ENCODE data around the gene NUP42. TPM values are rescaled to one million over a fixed set of nuclear protein-coding genes. Genes with fewer than 3 reads are reported as not detected.

NUP42 gene
- total and polyA plus RNA-seq, 2 of the 13 experiments (the other 11 are each of a cell fraction or from before 2014, with no cell fraction given), result 32.0 to 51.5 TPM

DNA sequence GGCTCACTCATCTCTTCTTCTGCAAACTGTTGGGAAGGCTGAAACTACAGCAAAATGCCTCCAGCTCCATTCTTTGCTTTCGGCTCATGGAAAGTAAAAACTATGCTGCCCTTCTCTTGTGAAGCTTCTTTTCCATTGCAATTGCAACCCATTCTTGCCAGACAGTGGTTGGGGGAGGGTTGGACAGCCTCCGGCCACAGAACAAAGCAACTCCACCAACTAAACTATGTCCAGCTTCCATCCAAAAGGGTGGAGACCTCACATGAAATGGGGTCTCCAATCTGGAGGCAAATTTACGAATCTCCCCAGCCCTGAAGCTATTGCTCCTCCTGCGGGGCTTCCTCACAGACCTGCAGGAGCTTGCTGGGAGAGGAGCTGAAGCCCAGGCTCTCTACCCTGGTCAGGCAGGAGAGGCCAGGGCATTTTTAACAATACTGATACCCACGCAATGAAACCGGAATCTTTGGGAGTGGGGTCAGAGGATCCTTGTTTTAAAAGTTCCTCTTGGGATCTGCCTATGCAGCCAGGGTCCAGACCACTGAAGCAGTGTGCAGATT lies 65.3 kb downstream of the NUP42 start:
- Histone ChIP-seq H3K36me3 (replicated peaks in 1 of 2; ENCODE audit: control insufficient read depth in 1 of 2, insufficient read depth in 2 of 2, low read length in 2 of 2) (no peaks in the 10 kb centered on the region), H3K4me1 (ENCODE audit: insufficient read depth, low read length) (peaks cover 19% of the 10 kb centered on the region), H3K9me3 (ENCODE audit: low read length) (no peaks in the 10 kb centered on the region), H3K9ac (ENCODE audit: insufficient read depth, low read depth, low read length) (no peak overlapping the region), H3K79me2 (ENCODE audit: insufficient read depth, low read length) (no peaks in the 10 kb centered on the region), H3K4me3 (replicated peaks in 1 of 3; ENCODE audit: insufficient read depth in 1 of 3, low read depth in 2 of 3, low read length in 3 of 3) (peak overlapping the region in 2 of 3 experiments; percentile 23 to 62; a peak in 1 of 6 replicates), H4K20me1 (ENCODE audit: insufficient read depth, low read length) (no peaks in the 10 kb centered on the region), H3K4me2 (ENCODE audit: low read depth, low read length) (peak overlapping the region; percentile 66), H2AFZ (ENCODE audit: low read length) (no peak overlapping the region), H3K27me3 (ENCODE audit: control insufficient read depth in 1 of 2, insufficient read depth in 2 of 2, low read length in 2 of 2) (peaks cover 9 to 64% of the 10 kb centered on the region in 2 experiments), H3K27ac (ENCODE audit: extremely low read length, insufficient read depth, low read length) (no peak overlapping the region)
- intact Hi-C loops (cut with micrococcal nuclease; ENCODE audit: unreplicated experiment), result no loop called here
- FAIRE-seq (no peak), ATAC-seq (peak; percentile 67), DNase-seq (ENCODE audit: low spot score) (no peak)
- no TSS peak for BruUV-seq (replicated peaks)
- TF ChIP-seq, protein P1, sequence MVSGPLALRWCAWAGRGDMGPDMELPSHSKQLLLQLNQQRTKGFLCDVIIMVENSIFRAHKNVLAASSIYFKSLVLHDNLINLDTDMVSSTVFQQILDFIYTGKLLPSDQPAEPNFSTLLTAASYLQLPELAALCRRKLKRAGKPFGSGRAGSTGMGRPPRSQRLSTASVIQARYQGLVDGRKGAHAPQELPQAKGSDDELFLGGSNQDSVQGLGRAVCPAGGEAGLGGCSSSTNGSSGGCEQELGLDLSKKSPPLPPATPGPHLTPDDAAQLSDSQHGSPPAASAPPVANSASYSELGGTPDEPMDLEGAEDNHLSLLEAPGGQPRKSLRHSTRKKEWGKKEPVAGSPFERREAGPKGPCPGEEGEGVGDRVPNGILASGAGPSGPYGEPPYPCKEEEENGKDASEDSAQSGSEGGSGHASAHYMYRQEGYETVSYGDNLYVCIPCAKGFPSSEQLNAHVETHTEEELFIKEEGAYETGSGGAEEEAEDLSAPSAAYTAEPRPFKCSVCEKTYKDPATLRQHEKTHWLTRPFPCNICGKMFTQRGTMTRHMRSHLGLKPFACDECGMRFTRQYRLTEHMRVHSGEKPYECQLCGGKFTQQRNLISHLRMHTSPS (CRISPR knock-in tag; IDR thresholded peaks at IDR 0.05; ENCODE audit: low read depth), result no peak
- TF ChIP-seq ZMYM4 (CRISPR knock-in tag; IDR thresholded peaks at IDR 0.05) (no peak), FOXP1 (IDR thresholded peaks at IDR 0.05) (no peak), FOXP1 (CRISPR knock-in tag; IDR thresholded peaks at IDR 0.05) (no peak), MXI1 (IDR thresholded peaks at IDR 0.05; ENCODE audit: borderline replicate concordance, low read depth, low read length) (no peak)
- POLR2A ChIA-PET, result no interaction called here
- CTCF ChIA-PET (ENCODE audit: low intra/inter-chr PET ratio, low total read pairs), result no interaction called here
- 38% methylated on average over 5 of the region's 6 CpGs for WGBS (ENCODE audit: low lambda C conversion rate)
- in situ Hi-C loops (cut with HindIII; ENCODE audit: extremely low pct_ligation_motif_present, low pct_unique_long_range_greater_than_20kb), result no loop called here

DNA sequence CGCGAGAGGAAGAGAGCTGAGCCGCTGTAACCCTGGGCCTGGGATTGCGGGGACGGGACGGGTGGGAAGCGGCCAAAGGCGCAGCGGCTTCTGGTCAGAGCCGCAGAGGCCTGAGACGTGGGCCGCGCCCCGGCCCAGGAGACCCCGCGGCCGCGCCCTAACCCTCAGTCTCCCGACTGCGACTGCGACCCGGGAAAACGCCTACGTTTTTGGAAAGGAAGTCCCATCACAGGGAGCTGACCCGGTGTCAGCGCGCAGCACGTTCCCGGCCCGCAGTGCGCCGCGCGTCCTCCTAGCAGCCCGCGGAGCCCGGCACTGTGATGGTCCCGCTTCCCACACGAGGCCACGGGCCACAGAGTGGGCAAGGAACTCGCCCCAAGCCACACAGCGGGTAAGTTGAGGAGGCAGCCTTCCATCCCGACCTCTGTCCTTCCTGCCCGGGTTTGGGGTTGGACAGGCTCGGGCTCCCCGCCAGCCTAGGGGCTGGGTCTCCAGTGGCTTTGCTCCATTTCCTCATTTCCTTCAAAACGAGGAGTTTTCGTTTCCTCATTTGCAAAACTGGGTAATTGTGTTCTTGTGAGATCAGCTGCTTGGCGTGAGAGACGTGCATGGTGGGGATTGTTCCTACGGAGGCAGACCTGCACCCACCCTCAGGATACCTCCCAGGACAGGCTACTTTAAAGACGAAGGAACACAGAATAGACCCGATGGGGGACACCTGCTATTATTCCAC lies 65.9 kb downstream of the NUP42 start:
- Histone ChIP-seq H2AFZ (ENCODE audit: low read length) (no peak overlapping the region), H3K79me2 (ENCODE audit: insufficient read depth, low read length) (no peaks in the 10 kb centered on the region), H3K4me1 (ENCODE audit: insufficient read depth, low read length) (peaks cover 19% of the 10 kb centered on the region), H3K4me3 (replicated peaks in 1 of 3; ENCODE audit: insufficient read depth in 1 of 3, low read depth in 2 of 3, low read length in 3 of 3) (peak overlapping the region; percentile 23 to 62 (median 37); a peak in 3 of 6 replicates), H3K4me2 (ENCODE audit: low read depth, low read length) (peak overlapping the region; percentile 66), H3K9ac (ENCODE audit: insufficient read depth, low read depth, low read length) (no peak overlapping the region), H3K27me3 (ENCODE audit: control insufficient read depth in 1 of 2, insufficient read depth in 2 of 2, low read length in 2 of 2) (peaks cover 9 to 63% of the 10 kb centered on the region in 2 experiments), H3K9me3 (ENCODE audit: low read length) (no peaks in the 10 kb centered on the region), H3K27ac (ENCODE audit: extremely low read length, insufficient read depth, low read length) (no peak overlapping the region), H3K36me3 (replicated peaks in 1 of 2; ENCODE audit: control insufficient read depth in 1 of 2, insufficient read depth in 2 of 2, low read length in 2 of 2) (no peaks in the 10 kb centered on the region), H4K20me1 (ENCODE audit: insufficient read depth, low read length) (no peaks in the 10 kb centered on the region)
- no TSS peak for BruUV-seq (replicated peaks)
- in situ Hi-C loops (cut with HindIII; ENCODE audit: extremely low pct_ligation_motif_present, low pct_unique_long_range_greater_than_20kb), result no loop called here
- POLR2A ChIA-PET, result no interaction called here
- CTCF ChIA-PET (ENCODE audit: low intra/inter-chr PET ratio, low total read pairs), result no interaction called here
- peak; percentile 84 for ATAC-seq
- WGBS (ENCODE audit: low lambda C conversion rate), result 12% methylated on average over 16 of the region's 53 CpGs
- no peak for FAIRE-seq
- intact Hi-C loops (cut with micrococcal nuclease; ENCODE audit: unreplicated experiment), result no loop called here
- DNase-seq (ENCODE audit: low spot score), result no peak
- TF ChIP-seq, protein P2, sequence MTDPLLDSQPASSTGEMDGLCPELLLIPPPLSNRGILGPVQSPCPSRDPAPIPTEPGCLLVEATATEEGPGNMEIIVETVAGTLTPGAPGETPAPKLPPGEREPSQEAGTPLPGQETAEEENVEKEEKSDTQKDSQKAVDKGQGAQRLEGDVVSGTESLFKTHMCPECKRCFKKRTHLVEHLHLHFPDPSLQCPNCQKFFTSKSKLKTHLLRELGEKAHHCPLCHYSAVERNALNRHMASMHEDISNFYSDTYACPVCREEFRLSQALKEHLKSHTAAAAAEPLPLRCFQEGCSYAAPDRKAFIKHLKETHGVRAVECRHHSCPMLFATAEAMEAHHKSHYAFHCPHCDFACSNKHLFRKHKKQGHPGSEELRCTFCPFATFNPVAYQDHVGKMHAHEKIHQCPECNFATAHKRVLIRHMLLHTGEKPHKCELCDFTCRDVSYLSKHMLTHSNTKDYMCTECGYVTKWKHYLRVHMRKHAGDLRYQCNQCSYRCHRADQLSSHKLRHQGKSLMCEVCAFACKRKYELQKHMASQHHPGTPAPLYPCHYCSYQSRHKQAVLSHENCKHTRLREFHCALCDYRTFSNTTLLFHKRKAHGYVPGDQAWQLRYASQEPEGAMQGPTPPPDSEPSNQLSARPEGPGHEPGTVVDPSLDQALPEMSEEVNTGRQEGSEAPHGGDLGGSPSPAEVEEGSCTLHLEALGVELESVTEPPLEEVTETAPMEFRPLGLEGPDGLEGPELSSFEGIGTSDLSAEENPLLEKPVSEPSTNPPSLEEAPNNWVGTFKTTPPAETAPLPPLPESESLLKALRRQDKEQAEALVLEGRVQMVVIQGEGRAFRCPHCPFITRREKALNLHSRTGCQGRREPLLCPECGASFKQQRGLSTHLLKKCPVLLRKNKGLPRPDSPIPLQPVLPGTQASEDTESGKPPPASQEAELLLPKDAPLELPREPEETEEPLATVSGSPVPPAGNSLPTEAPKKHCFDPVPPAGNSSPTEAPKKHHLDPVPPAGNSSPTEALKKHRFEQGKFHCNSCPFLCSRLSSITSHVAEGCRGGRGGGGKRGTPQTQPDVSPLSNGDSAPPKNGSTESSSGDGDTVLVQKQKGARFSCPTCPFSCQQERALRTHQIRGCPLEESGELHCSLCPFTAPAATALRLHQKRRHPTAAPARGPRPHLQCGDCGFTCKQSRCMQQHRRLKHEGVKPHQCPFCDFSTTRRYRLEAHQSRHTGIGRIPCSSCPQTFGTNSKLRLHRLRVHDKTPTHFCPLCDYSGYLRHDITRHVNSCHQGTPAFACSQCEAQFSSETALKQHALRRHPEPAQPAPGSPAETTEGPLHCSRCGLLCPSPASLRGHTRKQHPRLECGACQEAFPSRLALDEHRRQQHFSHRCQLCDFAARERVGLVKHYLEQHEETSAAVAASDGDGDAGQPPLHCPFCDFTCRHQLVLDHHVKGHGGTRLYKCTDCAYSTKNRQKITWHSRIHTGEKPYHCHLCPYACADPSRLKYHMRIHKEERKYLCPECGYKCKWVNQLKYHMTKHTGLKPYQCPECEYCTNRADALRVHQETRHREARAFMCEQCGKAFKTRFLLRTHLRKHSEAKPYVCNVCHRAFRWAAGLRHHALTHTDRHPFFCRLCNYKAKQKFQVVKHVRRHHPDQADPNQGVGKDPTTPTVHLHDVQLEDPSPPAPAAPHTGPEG (CRISPR knock-in tag; IDR thresholded peaks at IDR 0.05), result no peak
- TF ChIP-seq ZNF292 (CRISPR knock-in tag; IDR thresholded peaks at IDR 0.05; ENCODE audit: borderline replicate concordance, low read depth) (no peak), NR2F2 (IDR thresholded peaks at IDR 0.05; ENCODE audit: borderline replicate concordance, low read depth) (no peak), HOXA3 (CRISPR knock-in tag; IDR thresholded peaks at IDR 0.05) (0 out of 2 replicates have a peak, but pooled peaks have one; percentile 20), ZNF180 (CRISPR knock-in tag; IDR thresholded peaks at IDR 0.05; ENCODE audit: borderline replicate concordance, low read depth) (no peak), ZFP1 (CRISPR knock-in tag; IDR thresholded peaks at IDR 0.05) (no peak)

Measured in HepG2 (cell line).